GM19238 (cell line): ENCODE data around the gene MARCKS.
"Not testable (repeated sequence)": the region's sequence is repeated elsewhere in the genome, so short reads cannot be mapped to it uniquely, and the experiment has no call there.

Experiments used
- DNase-seq: peaks from one replicate; pipeline ENCODE4 v3.0.0; 2011; ENCODE audit warnings: low spot score; ENCODE audit not compliant: insufficient read length

Gene MARCKS

GRCh38 chr6:113882336-113883022, 25.3 kb downstream of the MARCKS start:
- DNase-seq, result no peak

GRCh38 chr6:113884011-113884410, 26.9 kb downstream of the MARCKS start:
- DNase-seq, result no peak

GRCh38 chr6:113886512-113886911, 29.4 kb downstream of the MARCKS start:
- no peak for DNase-seq

GRCh38 chr6:113888493-113888892, 31.3 kb downstream of the MARCKS start:
- no peak for DNase-seq

- DNase-seq, result no peak
These were observed 31.9 kb downstream of the MARCKS start for GRCh38 chr6:113888956-113889630.

- no peak for DNase-seq
These were observed 36.3 kb downstream of the MARCKS start for GRCh38 chr6:113893451-113893850.

GRCh38 chr6:113893866-113894265, 36.7 kb downstream of the MARCKS start:
- no peak for DNase-seq

GRCh38 chr6:113894712-113895674, 37.8 kb downstream of the MARCKS start:
- DNase-seq, result no peak

- DNase-seq, result no peak
These were observed 44.3 kb downstream of the MARCKS start for GRCh38 chr6:113901482-113901881.

- no peak for DNase-seq
These were observed 46.7 kb downstream of the MARCKS start for GRCh38 chr6:113903666-113904330.

- no peak for DNase-seq
These were observed 50.1 kb downstream of the MARCKS start for GRCh38 chr6:113907102-113907815.

GRCh38 chr6:113908801-113909200, 51.7 kb downstream of the MARCKS start:
- no peak for DNase-seq

GRCh38 chr6:113909224-113909856, 52.2 kb downstream of the MARCKS start:
- peak; percentile 10 for DNase-seq

- not testable (repeated sequence) for DNase-seq
These were observed 53.1 kb downstream of the MARCKS start for GRCh38 chr6:113910285-113910684.
